NCI-H82 (cell line): ENCODE measurements around the gene DPPA3.
"Not testable (repeated sequence)": the region's sequence is repeated elsewhere in the genome, so short reads cannot be mapped to it uniquely, and the experiment has no call there.

ENCODE experiments used
- DNase-seq: peaks from one replicate; lab custom pipeline; 2025; lab: John Stamatoyannopoulos, UW

DPPA3 gene

GRCh38 chr12:7711133-7711532 lies at the start of gene DPPA3:
DPPA3 (plus strand) TSS chr12:7711433; CDS start chr12:7711571, 138 bp downstream.
- DNase-seq, result no peak

DNA sequence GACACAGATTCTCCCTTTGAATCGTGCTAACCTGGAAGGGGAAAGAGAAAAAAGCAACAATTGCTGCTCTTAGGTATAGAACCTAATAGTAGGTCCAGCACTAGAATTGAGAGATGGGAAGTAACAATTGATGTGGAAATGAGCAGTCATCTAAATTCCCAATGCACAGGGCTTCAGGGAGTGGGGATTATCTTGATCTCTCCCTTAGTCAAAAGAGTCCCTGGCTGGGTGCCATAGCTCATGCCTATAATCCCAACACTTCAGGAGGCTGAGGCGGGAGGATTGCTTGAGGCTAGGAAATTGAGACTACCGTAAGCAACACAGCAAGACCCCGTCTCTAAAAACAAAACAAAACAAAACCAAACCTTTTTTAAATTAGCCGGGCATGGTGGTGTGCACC lies 49.5 kb upstream of the DPPA3 start:
- DNase-seq, result peak; percentile 9

GRCh38 chr12:7666595-7666994 lies 44.6 kb upstream of the DPPA3 start:
- DNase-seq, result no peak

GRCh38 chr12:7667125-7667524 lies 44.1 kb upstream of the DPPA3 start:
- DNase-seq, result peak; percentile 11

- no peak for DNase-seq
Measured at GRCh38 chr12:7668171-7668570, 43.1 kb upstream of the DPPA3 start.

GRCh38 chr12:7675455-7675854 lies 35.8 kb upstream of the DPPA3 start:
- not testable (repeated sequence) for DNase-seq

DNA sequence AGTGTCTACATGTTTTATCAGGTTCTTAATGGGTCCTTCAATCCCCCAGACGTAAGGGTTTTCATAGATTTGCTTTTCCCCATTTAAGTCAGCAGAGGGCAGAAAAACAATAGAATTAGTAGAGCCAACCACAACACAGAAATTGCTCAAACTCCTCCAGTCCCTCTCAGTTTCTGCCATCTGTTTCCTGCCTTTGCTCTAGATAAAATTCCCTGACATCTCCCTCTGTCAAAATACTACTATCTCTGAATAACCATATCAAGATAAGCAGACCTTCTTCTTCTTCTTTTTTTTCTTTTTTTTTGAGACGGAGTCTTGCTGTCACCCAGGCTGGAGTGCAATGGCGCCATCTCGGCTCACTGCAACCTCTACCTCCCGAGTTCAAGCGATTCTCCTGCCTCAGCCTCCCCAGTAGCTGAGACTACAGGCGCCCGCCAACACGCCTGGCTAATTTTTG lies 33.8 kb upstream of the DPPA3 start:
- peak; percentile 45 for DNase-seq

GRCh38 chr12:7678744-7679143 lies 32.5 kb upstream of the DPPA3 start:
- DNase-seq, result no peak

GRCh38 chr12:7679251-7680045 lies 31.8 kb upstream of the DPPA3 start:
- no peak for DNase-seq

- DNase-seq, result no peak
Measured at GRCh38 chr12:7681535-7681934, 29.7 kb upstream of the DPPA3 start.

DNA sequence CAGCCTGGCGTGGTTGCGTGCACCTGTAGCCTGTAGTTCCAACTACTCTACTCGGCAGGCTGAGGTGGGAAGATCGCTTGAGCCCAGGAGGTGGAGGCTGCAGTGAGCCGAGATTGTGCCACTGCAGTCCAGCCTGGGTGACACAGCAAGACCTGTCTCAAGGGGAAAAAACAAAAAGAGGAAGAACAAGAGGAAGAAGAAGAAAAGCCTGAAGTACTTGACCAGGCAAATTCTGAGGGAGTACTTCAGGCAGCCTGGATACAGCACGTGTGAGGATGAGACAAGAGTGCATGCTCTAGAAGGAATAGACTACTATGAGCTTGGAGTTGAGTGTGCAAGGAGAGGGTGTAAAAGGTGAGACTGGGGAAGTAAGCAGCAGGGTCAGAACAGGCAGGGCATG lies 17.4 kb upstream of the DPPA3 start:
- DNase-seq, result no peak

GRCh38 chr12:7694556-7695236 lies 16.5 kb upstream of the DPPA3 start:
- no peak for DNase-seq

GRCh38 chr12:7695237-7695560 lies 16.0 kb upstream of the DPPA3 start:
- no peak for DNase-seq

- no peak for DNase-seq
Measured at GRCh38 chr12:7695566-7696197, 15.6 kb upstream of the DPPA3 start, which contains the start of gene GDF3. GDF3 (minus strand) TSS chr12:7695775; CDS start chr12:7695728, 47 bp downstream.

- DNase-seq, result no peak
Measured at GRCh38 chr12:7705846-7706245, 5.4 kb upstream of the DPPA3 start.

GRCh38 chr12:7709969-7710675 lies 1.1 kb upstream of the DPPA3 start:
- no peak for DNase-seq

DNA sequence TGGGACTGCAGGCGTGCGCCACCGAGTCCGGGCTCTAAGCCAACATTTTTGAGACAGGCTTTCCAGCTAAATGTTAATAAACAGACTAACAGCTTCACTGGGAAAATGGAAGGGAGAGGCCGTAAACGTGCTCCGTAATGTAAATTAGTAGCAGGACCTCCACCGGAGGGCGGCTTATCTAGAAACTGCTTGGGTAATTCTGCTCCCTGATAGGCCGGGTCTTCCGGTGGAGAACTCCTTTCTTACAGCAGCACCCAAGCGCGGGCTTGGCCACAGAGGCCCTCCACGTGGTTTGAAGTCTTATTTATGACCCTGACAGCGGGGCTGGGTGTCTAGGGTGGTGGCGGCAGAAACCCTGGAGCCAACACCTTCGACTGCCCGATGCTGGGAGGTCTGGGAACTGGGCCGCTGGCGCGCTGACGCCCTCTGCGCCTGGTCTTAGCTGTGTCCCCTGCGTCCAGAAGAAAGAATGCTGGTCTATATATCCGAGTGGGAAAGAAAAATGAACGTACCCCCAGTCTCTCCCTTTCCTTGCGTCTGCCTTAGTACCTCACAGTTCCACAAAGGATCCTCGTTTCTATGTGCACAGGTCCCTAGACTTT lies 1.7 kb downstream of the DPPA3 start:
- DNase-seq, result no peak

GRCh38 chr12:7716381-7716780 lies 5.1 kb downstream of the DPPA3 start:
- peak; percentile 13 for DNase-seq

- DNase-seq, result no peak
Measured at GRCh38 chr12:7719946-7720730, 8.9 kb downstream of the DPPA3 start.

DNA sequence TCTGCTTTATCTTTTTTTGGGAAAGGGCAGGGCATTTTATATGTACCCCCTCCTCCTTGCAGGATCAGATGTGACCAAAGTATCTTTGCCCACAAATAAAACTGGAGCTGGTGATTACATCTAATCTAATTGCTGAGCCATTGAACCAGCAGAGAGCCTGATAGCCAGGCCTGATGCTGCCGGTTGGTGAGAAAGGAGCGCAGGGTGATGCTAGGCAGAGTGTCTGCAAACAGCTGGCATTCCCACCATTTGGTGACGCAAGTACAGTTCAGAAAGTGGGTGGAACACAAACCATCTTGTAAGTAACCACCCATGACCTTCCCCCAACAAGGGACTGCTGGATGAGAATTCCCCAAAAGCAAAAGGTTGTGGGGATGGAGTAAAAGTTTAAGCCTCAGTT lies 12.7 kb downstream of the DPPA3 start:
- DNase-seq, result no peak

DNA sequence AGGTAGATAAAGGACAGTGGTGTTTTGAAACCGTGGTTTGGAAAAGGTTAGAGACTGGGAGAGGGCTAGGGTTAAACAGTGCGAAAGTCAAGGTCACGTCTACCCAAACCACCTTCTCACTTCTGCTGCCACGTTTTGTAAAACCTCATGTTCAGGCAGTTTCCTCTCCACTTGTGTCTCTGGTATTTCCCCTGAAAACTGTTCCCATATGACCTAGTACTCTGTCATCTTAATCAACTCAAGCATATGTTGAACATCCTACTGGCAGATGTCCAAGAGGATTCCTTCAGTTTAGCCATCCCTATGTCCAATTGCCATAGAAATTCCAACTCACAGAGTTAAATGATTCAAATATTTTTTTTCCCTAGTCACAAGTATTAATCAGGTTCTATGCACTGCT lies 18.5 kb downstream of the DPPA3 start:
- no peak for DNase-seq
